A673 (cell line): ENCODE data around the gene THBS4. TPM values are rescaled to one million over a fixed set of nuclear protein-coding genes. Genes with fewer than 3 reads are reported as not detected.

Source experiments
- BruUV-seq: library from RNA; stranded (reverse); fragments of 400-500 nt; replicated peaks from 2 replicates; lab custom pipeline; 2021; lab: Mats Ljungman, UMichigan
- CTCF ChIA-PET: fragments of 300-600 bp; sonication (Branson Sonifier 250); formaldehyde crosslinking; loops from one replicate; lab custom pipeline; 2022; ENCODE audit warnings: antibody characterized with exemption; lab: Charles Lee
- POLR2A ChIA-PET: fragments of 300-600 bp; sonication (Branson Sonifier 250); formaldehyde crosslinking; loops from one replicate; lab custom pipeline; 2022; ENCODE audit warnings: antibody characterized with exemption; ENCODE audit not compliant: low non-redundant PET; lab: Charles Lee
- DNase-seq: peaks from one replicate; pipeline ENCODE4 v3.0.0-alpha.2; 2015; ENCODE audit warnings: low spot score
- H3K27ac ChIP-seq: fragments of 200-600 bp; sonication (generic); 2 replicates; pipeline ENCODE4 v1.5.1; 2016; ENCODE audit warnings: mixed run types, low read depth, mild to moderate bottlenecking, mixed read lengths, antibody characterized with exemption, low read length; ENCODE audit not compliant: poor library complexity, severe bottlenecking
- H3K27me3 ChIP-seq: fragments of 200-600 bp; sonication (generic); replicated peaks from 2 replicates; pipeline ENCODE4 v1.6.1; 2017; ENCODE audit warnings: mixed run types, low read depth, mild to moderate bottlenecking, mixed read lengths, antibody characterized with exemption, low read length; ENCODE audit not compliant: insufficient read depth, poor library complexity
- H3K36me3 ChIP-seq: fragments of 200-600 bp; sonication (generic); 2 replicates; pipeline ENCODE4 v1.6.1; 2016; ENCODE audit warnings: mixed run types, mild to moderate bottlenecking, mixed read lengths, antibody characterized with exemption, low read length; ENCODE audit not compliant: insufficient read depth, poor library complexity, severe bottlenecking
- H3K4me1 ChIP-seq: fragments of 200-600 bp; sonication (generic); 2 replicates; pipeline ENCODE4 v1.6.1; 2017; ENCODE audit warnings: mixed run types, mild to moderate bottlenecking, mixed read lengths, antibody characterized with exemption, low read length; ENCODE audit not compliant: insufficient read depth, poor library complexity, severe bottlenecking
- H3K4me3 ChIP-seq: fragments of 200-600 bp; sonication (generic); 2 replicates; pipeline ENCODE4 v1.5.1; 2016; ENCODE audit warnings: low read depth, mixed run types, mild to moderate bottlenecking, mixed read lengths, low read length; ENCODE audit not compliant: poor library complexity, severe bottlenecking
- H3K9me3 ChIP-seq: fragments of 200-600 bp; sonication (generic); 2 replicates; pipeline ENCODE4 v1.6.1; 2016; ENCODE audit warnings: mixed run types, low read depth, mild to moderate bottlenecking, mixed read lengths, antibody characterized with exemption, low read length; ENCODE audit not compliant: poor library complexity, severe bottlenecking
- EZH2 ChIP-seq: fragments of 200-600 bp; sonication (generic); IDR thresholded peaks from 2 replicates; pipeline ENCODE4 v1.6.1; 2017; ENCODE audit warnings: borderline replicate concordance, low read depth, mild to moderate bottlenecking, mixed read lengths, antibody characterized with exemption, low read length; ENCODE audit not compliant: poor library complexity, severe bottlenecking
- intact Hi-C: fragments of 100-400 bp; cut with micrococcal nuclease; formaldehyde crosslinking; loops from one replicate; pipeline ENCODE4 v1.10.0; 2022; ENCODE audit not compliant: unreplicated experiment
- total RNA-seq: library from RNA; stranded (reverse); gene quantifications from 2 replicates; pipeline ENCODE4 v1.2.3, GENCODE V29; 2021
- TF ChIP-seq, protein P1 (sequence below): fragments of 300-800, 200-600 bp; sonication (generic); conservative IDR thresholded peaks from 2 replicates; pipeline ENCODE4 v1.5.1; 2017; ENCODE audit warnings: low read depth, mild to moderate bottlenecking, antibody characterized with exemption, low read length, moderate library complexity, mixed read lengths

THBS4 gene
- total RNA-seq, 1 experiment from 2014 or later, result 0.43 TPM

DNA sequence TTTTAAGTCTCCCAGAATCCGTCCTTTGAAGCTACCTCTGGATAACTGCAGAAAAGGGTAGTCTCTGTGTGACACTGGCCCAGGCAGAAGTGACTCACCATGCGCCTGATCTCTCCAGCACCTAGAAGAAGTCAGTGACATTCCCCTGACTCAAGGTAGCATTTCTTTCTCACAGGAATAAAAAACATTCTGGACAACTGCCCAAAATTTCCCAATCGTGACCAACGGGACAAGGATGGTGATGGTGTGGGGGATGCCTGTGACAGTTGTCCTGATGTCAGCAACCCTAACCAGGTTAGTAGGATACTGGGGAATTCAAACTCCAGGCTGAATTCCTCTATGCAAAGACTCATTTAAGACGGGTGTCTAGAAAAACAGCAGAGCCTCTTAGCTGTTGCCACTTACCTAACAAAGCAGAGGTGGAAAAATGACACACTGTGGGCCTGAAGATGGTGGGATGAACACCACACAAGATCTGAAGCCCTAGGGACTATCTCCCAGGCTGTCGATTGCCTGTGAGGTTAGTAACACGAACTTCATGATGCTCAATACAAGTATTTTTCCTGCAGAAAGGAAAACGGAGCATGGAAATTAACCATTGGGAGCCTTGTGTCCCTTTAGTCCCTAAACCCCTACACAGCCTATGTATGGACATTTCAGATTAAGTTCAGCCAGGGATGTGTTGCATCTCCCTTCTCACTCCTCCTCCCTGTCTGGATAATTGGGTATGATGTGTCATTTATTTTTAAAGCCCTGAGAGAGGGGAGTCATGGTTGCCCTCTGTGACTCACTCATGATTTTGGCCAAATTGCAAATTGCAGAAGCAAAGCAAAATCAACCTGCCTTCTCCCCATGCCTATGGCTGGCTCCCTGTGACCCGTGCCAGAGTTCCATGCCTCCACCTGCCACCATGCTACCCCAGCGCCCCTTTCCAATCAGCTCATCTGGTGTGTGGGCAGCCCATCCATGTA lies 37.2 kb downstream of the THBS4 start:
- Histone ChIP-seq H3K27ac (no peak overlapping the region), H3K4me3 (no peak overlapping the region), H3K9me3 (no peaks in the 10 kb centered on the region), H3K36me3 (no peaks in the 10 kb centered on the region), H3K27me3 (no peaks in the 10 kb centered on the region), H3K4me1 (peaks cover 17% of the 10 kb centered on the region)
- TF ChIP-seq, protein P1, sequence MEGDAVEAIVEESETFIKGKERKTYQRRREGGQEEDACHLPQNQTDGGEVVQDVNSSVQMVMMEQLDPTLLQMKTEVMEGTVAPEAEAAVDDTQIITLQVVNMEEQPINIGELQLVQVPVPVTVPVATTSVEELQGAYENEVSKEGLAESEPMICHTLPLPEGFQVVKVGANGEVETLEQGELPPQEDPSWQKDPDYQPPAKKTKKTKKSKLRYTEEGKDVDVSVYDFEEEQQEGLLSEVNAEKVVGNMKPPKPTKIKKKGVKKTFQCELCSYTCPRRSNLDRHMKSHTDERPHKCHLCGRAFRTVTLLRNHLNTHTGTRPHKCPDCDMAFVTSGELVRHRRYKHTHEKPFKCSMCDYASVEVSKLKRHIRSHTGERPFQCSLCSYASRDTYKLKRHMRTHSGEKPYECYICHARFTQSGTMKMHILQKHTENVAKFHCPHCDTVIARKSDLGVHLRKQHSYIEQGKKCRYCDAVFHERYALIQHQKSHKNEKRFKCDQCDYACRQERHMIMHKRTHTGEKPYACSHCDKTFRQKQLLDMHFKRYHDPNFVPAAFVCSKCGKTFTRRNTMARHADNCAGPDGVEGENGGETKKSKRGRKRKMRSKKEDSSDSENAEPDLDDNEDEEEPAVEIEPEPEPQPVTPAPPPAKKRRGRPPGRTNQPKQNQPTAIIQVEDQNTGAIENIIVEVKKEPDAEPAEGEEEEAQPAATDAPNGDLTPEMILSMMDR, result no peak
- TF ChIP-seq EZH2, result no peak
- CTCF ChIA-PET, result no interaction called here
- no peak for DNase-seq
- POLR2A ChIA-PET, result no interaction called here
- intact Hi-C loops, result no loop called here
- no TSS peak for BruUV-seq

DNA sequence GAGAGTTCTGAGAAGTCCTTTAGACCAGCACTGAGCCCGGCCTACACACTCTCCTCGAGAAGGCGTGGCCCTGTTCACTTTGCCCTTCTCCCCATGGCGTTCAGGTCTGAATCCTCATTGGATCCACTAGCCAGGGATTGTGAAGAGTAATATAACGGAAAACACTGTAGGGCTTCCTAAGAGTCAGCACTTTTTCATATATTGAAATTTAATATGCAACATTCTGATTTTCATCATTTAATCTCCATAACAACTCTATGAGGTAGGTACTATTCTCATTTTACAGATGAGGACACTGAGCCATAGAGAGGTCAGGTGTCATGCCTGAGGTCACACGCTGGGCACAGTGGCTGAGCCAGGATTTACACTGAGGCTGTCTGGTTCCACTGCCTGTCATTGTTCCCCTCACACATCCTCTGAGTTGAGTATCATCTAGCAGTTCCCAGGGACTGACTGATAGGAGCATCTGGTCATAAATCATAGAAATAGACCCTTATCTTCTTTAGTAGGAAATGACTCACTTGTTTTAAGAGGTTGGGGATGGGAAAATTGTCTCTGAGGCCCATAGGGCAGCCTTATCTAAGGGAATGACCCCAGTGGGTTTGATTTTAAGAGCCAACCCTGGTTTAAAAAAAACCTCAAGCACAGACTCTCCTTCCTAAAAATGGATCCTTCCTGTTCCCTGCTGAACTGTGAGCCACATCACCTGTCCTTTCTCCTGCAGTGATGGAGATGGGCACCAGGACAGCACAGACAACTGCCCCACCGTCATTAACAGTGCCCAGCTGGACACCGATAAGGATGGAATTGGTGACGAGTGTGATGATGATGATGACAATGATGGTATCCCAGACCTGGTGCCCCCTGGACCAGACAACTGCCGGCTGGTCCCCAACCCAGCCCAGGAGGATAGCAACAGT lies 41.2 kb downstream of the THBS4 start:
- no peak for TF ChIP-seq EZH2
- TF ChIP-seq, protein P1, result no peak
- CTCF ChIA-PET, result no interaction called here
- DNase-seq, result peak; percentile 41
- H3K27ac ChIP-seq, result no peak overlapping the region
- no peaks in the 10 kb centered on the region for H3K4me1 ChIP-seq
- no TSS peak for BruUV-seq
- H3K9me3 ChIP-seq, result no peaks in the 10 kb centered on the region
- no peak overlapping the region for H3K4me3 ChIP-seq
- POLR2A ChIA-PET, result no interaction called here
- no peaks in the 10 kb centered on the region for H3K27me3 ChIP-seq
- intact Hi-C loops, result no loop called here
- H3K36me3 ChIP-seq, result no peaks in the 10 kb centered on the region

GRCh38 chr5:80077051-80077714 lies 42.0 kb downstream of the THBS4 start:
- BruUV-seq, result no TSS peak
- Histone ChIP-seq H3K36me3 (no peaks in the 10 kb centered on the region), H3K4me1 (no peaks in the 10 kb centered on the region), H3K27me3 (no peaks in the 10 kb centered on the region), H3K4me3 (no peak overlapping the region), H3K27ac (no peak overlapping the region), H3K9me3 (no peaks in the 10 kb centered on the region)
- DNase-seq, result no peak
- intact Hi-C loops, result no loop called here
- ChIA-PET POLR2A (no interaction called here), CTCF (no interaction called here)
- TF ChIP-seq, protein P1, result no peak
- TF ChIP-seq EZH2, result no peak
